IPS-15b (cell line): ENCODE data around the gene DYRK4.

Source experiments
- H3K27me3 ChIP-seq: one replicate; pipeline ENCODE4 v1.6.1; 2013; ENCODE audit warnings: low read length; ENCODE audit not compliant: control insufficient read depth, insufficient read depth
- H3K36me3 ChIP-seq: one replicate; pipeline ENCODE4 v1.6.1; 2013; ENCODE audit warnings: low read length; ENCODE audit not compliant: control insufficient read depth, insufficient read depth
- H3K4me1 ChIP-seq: one replicate; pipeline ENCODE4 v1.6.1; 2013; ENCODE audit warnings: mild to moderate bottlenecking, low read length; ENCODE audit not compliant: control insufficient read depth, insufficient read depth
- H3K4me3 ChIP-seq: one replicate; pipeline ENCODE4 v1.5.1; 2013; ENCODE audit warnings: low read depth, low read length
- H3K9ac ChIP-seq: one replicate; pipeline ENCODE4 v1.6.1; 2013; ENCODE audit warnings: low read depth, mild to moderate bottlenecking, low read length
- H3K9me3 ChIP-seq: one replicate; pipeline ENCODE4 v1.6.1; 2013; ENCODE audit warnings: mild to moderate bottlenecking, low read length; ENCODE audit not compliant: control insufficient read depth, insufficient read depth

The DYRK4 gene

GRCh38 chr12:4643747-4644146 is 81.7 kb downstream of the DYRK4 start:
- Histone ChIP-seq H3K4me3 (no peak overlapping the region), H3K9me3 (no peaks in the 10 kb centered on the region), H3K36me3 (no peaks in the 10 kb centered on the region), H3K27me3 (no peaks in the 10 kb centered on the region), H3K9ac (no peak overlapping the region), H3K4me1 (no peaks in the 10 kb centered on the region)

- H3K36me3 ChIP-seq, result no peaks in the 10 kb centered on the region
- peaks cover 2% of the 10 kb centered on the region for H3K4me1 ChIP-seq
- no peaks in the 10 kb centered on the region for H3K27me3 ChIP-seq
- no peak overlapping the region for H3K9ac ChIP-seq
- H3K4me3 ChIP-seq, result no peak overlapping the region
- no peaks in the 10 kb centered on the region for H3K9me3 ChIP-seq
These were observed 83.0 kb downstream of the DYRK4 start for GRCh38 chr12:4645023-4645422.

GRCh38 chr12:4648104-4648500 is 86.1 kb downstream of the DYRK4 start:
- Histone ChIP-seq H3K9ac (no peak overlapping the region), H3K9me3 (no peaks in the 10 kb centered on the region), H3K4me1 (peaks cover 8% of the 10 kb centered on the region), H3K4me3 (peak overlapping the region; percentile 98), H3K27me3 (no peaks in the 10 kb centered on the region), H3K36me3 (no peaks in the 10 kb centered on the region)

GRCh38 chr12:4648501-4649357 is 86.7 kb downstream of the DYRK4 start, which contains the start of the genes AKAP3 and NDUFA9:
AKAP3 (minus strand) TSS chr12:4649051; CDS start chr12:4638196, 10,855 bp downstream.
NDUFA9 (plus strand) TSS chr12:4649114; CDS start chr12:4649127, 13 bp downstream.
- Histone ChIP-seq H3K27me3 (no peaks in the 10 kb centered on the region), H3K4me3 (peak within 1 kb of the TSS; percentile 98), H3K9me3 (no peaks in the 10 kb centered on the region), H3K4me1 (peaks cover 12% of the 10 kb centered on the region), H3K9ac (peak within 1 kb of the TSS; percentile 84), H3K36me3 (no peaks in the 10 kb centered on the region)

GRCh38 chr12:4649358-4649661 is 87.3 kb downstream of the DYRK4 start:
- H3K9ac ChIP-seq, result peak overlapping the region; percentile 84
- H3K27me3 ChIP-seq, result no peaks in the 10 kb centered on the region
- H3K4me3 ChIP-seq, result peak overlapping the region; percentile 98
- H3K4me1 ChIP-seq, result peaks cover 12% of the 10 kb centered on the region
- H3K9me3 ChIP-seq, result no peaks in the 10 kb centered on the region
- no peaks in the 10 kb centered on the region for H3K36me3 ChIP-seq

GRCh38 chr12:4653257-4653656 is 91.2 kb downstream of the DYRK4 start:
- peaks cover 3% of the 10 kb centered on the region for H3K36me3 ChIP-seq
- no peaks in the 10 kb centered on the region for H3K9me3 ChIP-seq

GRCh38 chr12:4653691-4654090 is 91.7 kb downstream of the DYRK4 start:
- Histone ChIP-seq H3K4me1 (peaks cover 12% of the 10 kb centered on the region), H3K9ac (no peak overlapping the region), H3K9me3 (no peaks in the 10 kb centered on the region), H3K36me3 (peaks cover 3% of the 10 kb centered on the region), H3K4me3 (no peak overlapping the region), H3K27me3 (no peaks in the 10 kb centered on the region)

More at GRCh38 chr12:4653257-4653656, 91.2 kb downstream of the DYRK4 start:
- peaks cover 12% of the 10 kb centered on the region for H3K4me1 ChIP-seq
- H3K4me3 ChIP-seq, result no peak overlapping the region
- H3K27me3 ChIP-seq, result no peaks in the 10 kb centered on the region
- H3K9ac ChIP-seq, result no peak overlapping the region
